HG03469 (cell line): ENCODE results near the gene LRWD1.
A peak's percentile ranks its signal among the peaks of the same experiment; 100 is the strongest.
"Not testable (repeated sequence)": the region's sequence is repeated elsewhere in the genome, so short reads cannot be mapped to it uniquely, and the experiment has no call there.

Experiments
- ATAC-seq: cut with Tn5 transposase; IDR thresholded peaks from one replicate; pipeline ENCODE4 v1.9.1; 2021; ENCODE audit warnings: mild to moderate bottlenecking, moderate library complexity, moderate number of reproducible peaks; ENCODE audit not compliant: unreplicated experiment

LRWD1 gene

GRCh38 chr7:102439963-102440795 lies 24.6 kb upstream of the LRWD1 start:
- no peak for ATAC-seq

- peak; percentile 23 for ATAC-seq
Measured at GRCh38 chr7:102444961-102445673, 19.7 kb upstream of the LRWD1 start.

GRCh38 chr7:102445674-102446071 lies 19.1 kb upstream of the LRWD1 start:
- ATAC-seq, result no peak

GRCh38 chr7:102446387-102447156 lies 18.2 kb upstream of the LRWD1 start:
- no peak for ATAC-seq

- no peak for ATAC-seq
Measured at GRCh38 chr7:102447311-102447710, 17.5 kb upstream of the LRWD1 start.

GRCh38 chr7:102449136-102449535 lies 15.6 kb upstream of the LRWD1 start:
- no peak for ATAC-seq

- ATAC-seq, result no peak
Measured at GRCh38 chr7:102450242-102450641, 14.5 kb upstream of the LRWD1 start.

- ATAC-seq, result no peak
Measured at GRCh38 chr7:102451371-102452054, 13.3 kb upstream of the LRWD1 start.

- no peak for ATAC-seq
Measured at GRCh38 chr7:102452451-102452850, 12.3 kb upstream of the LRWD1 start.

GRCh38 chr7:102453319-102453718 lies 11.5 kb upstream of the LRWD1 start:
- ATAC-seq, result no peak

- ATAC-seq, result no peak
Measured at GRCh38 chr7:102454468-102454867, 10.3 kb upstream of the LRWD1 start.

GRCh38 chr7:102454932-102455331 lies 9.9 kb upstream of the LRWD1 start:
- ATAC-seq, result not testable (repeated sequence)

GRCh38 chr7:102455596-102455995 lies 9.2 kb upstream of the LRWD1 start:
- no peak for ATAC-seq

- ATAC-seq, result no peak
Measured at GRCh38 chr7:102456327-102456726, 8.5 kb upstream of the LRWD1 start.

- no peak for ATAC-seq
Measured at GRCh38 chr7:102457352-102457924, 7.3 kb upstream of the LRWD1 start.

- no peak for ATAC-seq
Measured at GRCh38 chr7:102459221-102459844, 5.5 kb upstream of the LRWD1 start.

- ATAC-seq, result no peak
Measured at GRCh38 chr7:102460467-102460866, 4.3 kb upstream of the LRWD1 start.

- ATAC-seq, result no peak
Measured at GRCh38 chr7:102463841-102464576, 775 bp upstream of the LRWD1 start.

- ATAC-seq, result no peak
Measured at GRCh38 chr7:102466097-102466496, 1.3 kb downstream of the LRWD1 start.
